Endothelial cell of hepatic sinusoid (primary cell): ENCODE measurements around the gene WIPF1.

Experiments
- in situ Hi-C: cut with HindIII; loops from 2 replicates; pipeline ENCODE4 v1.10.0; 2017; ENCODE audit warnings: low sequenced_read_pairs

Gene WIPF1

DNA sequence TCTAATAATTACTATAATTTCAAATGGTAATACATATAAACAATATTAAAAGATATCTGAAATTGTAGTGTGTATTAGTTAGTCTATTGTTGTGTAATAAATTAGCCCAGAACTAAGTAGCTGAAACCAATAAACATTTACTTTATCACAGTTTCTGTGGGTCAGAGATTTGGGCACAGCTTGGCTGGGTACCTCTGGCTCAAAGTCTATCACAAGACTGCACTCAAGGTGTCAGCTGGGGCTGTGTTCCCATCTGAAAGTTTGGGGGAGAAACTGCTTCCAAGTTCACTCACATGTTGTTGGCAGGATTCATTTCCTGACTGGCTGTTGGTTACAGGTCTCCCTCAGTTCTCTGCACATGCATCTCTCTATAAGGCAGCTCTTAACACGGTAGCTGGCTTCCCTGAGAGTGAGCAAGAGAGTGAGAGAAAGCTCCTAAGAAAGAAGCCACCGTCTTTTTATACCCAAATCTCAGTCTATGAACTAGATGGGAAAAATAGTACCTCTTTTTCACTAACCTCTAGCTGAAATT, 25.6 kb upstream of the WIPF1 start:
- in situ Hi-C loops: no loop called here

GRCh38 chr2:174621323-174621722, 23.7 kb upstream of the WIPF1 start:
- in situ Hi-C loops: no loop called here

DNA sequence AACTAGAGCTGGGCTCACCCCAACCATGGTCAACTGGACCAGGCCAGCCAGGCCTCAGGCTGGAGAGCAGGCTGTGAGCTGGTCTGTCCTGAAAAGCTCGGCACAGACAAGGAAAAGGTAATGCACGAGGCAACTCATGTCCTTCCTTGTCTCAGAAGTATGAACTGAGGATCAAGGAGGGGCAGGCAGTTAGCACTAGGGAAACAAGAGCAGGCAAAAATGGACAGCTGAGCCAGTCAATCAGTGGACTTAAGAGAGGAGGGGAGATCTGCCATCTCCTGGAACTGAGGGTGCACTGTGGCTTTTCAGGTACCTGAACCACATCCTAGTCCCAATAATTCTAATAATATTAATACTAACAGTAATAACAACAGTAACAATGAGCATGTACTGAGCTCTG, 20.6 kb upstream of the WIPF1 start:
- in situ Hi-C loops: loop anchor here (5.0 kb wide), 1 partner anchor 44 kb away; no protein-coding TSS in a partner anchor

GRCh38 chr2:174617718-174618117, 20.1 kb upstream of the WIPF1 start:
- in situ Hi-C loops: loop anchor here (5.0 kb wide), 1 partner anchor 45 kb away; no protein-coding TSS in a partner anchor

DNA sequence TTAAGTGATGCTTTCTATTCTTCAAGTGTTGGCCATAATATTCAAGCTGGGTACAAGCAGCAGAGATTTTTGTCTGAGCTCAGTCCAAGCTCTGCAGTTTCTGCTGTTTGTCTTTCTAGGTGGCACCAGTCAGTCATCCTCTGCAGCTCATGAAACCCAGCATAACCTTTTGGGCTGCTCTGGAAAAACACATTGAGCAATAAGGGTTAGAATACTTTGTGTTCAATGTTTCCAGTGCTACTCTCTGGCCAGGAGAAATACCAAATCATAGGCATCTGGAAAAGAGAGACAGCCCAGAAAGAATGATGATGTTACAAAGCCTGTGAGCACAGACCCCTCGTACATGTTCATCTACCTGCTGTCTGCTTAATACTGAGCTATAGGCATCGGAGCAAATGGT, 19.5 kb upstream of the WIPF1 start:
- in situ Hi-C loops: loop anchor here (5.0 kb wide), 1 partner anchor 45 kb away; no protein-coding TSS in a partner anchor

DNA sequence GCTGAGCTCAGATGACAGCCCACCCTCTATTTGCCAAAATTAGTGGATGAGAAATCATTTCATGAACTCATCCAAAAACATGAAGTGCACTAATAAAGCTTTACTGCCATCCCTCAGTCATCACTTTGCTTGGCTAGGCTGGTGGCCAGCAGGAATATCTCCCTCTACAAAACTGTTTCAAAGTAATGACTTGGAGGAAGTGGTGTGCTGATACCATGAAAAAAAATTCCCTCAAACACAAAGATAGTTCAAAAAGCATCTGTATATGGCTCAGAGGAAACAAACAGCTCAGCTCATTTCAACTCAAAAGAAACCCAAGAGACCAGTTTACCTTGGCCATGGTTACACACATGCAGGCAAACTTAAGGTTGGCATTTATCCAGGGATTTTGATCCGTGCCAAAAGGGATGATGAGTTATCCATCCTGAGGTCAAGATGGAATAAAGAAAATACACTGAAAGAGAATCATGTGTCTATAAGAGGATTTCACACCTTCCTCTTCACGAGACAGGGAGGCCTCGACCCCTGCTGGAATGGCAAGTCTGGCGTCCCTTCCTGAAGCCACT, 18.4 kb upstream of the WIPF1 start:
- in situ Hi-C loops: loop anchor here (5.0 kb wide), 1 partner anchor 46 kb away; no protein-coding TSS in a partner anchor

DNA sequence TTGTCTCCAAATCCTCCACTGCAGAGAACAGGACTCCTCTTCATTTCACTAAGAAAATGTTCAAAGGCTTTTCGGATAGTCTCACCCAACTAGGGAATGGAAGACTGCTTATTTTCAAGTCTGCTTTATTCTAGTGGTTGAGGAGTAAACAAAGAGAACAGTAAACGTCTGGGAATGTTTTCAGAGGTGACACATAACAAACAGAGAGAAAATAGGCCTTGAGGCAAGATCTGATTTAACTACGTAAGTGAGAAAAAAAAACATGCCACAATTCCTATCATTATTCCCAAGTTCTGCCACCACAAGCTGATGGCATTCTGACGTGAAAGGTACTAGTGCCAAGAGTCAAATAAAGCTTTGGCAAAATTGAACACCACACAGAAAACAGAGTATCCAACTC, 16.7 kb upstream of the WIPF1 start:
- in situ Hi-C loops: no loop called here

- in situ Hi-C loops: no loop called here
Measured at GRCh38 chr2:174613531-174613930, 15.9 kb upstream of the WIPF1 start.

DNA sequence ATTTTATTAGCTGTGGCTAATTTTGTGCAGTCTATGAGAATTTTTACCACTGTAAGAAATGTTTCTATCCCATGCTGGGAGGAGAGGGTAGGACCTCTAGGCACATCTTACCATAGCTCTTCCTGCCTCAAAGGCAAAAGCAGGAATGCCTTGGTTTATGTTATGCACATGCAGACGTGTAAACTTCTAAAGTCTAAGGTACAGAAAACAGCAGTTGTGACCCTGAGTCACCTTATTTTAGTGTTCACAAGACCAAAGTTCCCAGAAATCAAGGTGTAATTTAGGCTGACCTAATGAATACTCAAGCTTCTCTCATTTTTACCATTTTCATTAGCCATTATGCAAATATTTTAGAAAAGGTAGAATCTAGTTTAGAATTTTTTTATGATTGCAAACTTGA, 15.4 kb upstream of the WIPF1 start:
- in situ Hi-C loops: no loop called here

DNA sequence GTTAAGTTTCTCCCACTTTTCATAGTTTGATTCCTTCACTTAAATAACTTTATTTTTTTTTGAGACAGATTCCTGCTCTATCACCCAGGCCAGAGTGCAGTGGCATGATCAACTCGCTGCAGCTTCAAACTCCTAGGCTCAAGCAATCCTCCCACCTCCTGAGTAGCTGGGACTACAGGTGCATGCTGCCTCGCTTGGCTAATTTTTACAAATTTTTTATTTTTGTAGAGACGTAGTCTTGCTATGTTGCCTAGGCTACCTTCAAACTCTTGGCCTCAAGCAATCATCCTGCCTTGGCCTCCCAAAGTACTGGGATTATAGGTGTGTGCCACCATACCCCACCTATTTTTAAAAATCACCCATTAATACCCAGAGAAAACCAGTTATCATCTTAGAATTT, 14.2 kb upstream of the WIPF1 start:
- in situ Hi-C loops: no loop called here

DNA sequence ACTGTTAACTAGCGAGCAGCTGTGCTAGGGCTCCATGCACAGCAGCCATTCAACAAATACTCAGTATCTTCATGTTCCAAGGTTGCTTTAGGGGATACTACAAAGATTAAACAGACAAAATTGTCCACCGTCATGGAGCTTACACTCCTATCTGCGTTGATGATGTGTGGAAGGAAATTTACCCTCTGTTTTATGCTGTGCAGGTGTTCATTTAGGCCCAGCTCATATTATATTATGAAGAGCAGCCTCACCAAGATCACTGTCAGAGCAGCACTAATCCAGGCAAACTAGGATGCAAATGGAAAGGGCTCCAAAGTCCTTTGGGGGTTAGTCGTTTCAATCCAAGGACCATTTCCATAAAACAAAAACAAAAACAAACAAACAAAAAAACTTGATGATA, 13.4 kb upstream of the WIPF1 start:
- in situ Hi-C loops: no loop called here

- in situ Hi-C loops: no loop called here
Measured at GRCh38 chr2:174610243-174610995, 12.8 kb upstream of the WIPF1 start.

DNA sequence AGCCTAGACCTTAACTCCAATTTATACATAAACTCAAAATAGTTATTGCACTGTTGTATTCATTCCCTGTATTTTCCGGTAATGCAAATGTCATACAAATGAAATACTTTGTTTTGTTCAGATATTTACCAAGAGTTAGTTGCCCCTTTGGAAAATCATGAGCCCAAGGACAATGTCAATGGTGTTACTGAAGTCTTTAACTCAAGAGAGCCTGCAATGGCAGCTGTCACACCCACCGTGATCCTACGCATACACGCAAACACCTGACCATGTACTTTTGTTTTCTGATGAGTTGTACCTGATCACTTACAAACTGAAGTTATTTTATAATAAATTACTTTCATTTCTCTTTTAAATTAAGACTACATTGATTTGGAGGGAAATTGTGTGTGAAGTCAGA, 11.7 kb upstream of the WIPF1 start:
- in situ Hi-C loops: no loop called here

GRCh38 chr2:174608866-174609214, 11.2 kb upstream of the WIPF1 start:
- in situ Hi-C loops: no loop called here

DNA sequence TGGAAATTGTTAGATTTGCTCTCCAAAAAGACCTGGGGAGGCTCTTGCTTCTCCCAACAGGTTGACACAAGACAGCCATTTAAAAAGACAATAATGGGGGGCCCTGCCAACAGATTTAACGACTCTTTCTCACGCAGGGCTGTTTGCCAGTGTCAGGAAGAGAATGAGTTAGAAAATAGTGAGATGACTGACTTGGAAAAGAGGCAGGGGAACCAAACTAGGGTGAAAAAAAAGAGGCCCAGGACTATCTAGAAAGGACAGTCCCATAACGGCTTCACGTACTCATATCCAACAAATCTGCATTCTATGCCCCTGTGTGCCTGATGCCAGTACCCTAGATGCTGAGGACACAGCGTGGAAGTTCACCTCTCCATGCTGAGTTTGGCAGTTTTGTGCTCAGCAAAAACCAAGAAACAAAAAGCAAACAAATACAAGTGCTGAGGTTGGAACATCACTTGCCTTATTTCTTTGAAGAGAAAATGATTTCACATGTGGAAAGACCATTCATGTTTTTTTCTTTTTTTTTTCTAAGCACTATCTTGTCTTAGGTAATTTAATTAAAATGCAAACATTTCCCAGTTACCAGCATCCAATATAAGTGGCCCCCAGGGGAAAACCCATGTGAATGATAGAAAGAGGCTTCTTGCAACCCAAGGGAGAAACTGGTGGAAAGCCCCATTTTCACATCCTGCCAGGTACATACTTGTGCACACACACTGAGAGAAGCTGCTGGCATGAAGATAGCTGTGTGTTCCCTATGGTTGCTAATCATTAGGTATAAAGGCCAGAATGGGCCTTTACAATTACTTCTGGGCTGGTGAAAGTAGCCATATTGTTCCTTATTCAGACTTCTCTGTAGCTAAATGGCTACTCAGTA, 10.6 kb upstream of the WIPF1 start:
- in situ Hi-C loops: no loop called here

- in situ Hi-C loops: no loop called here
Measured at GRCh38 chr2:174607584-174607983, 10.0 kb upstream of the WIPF1 start.

DNA sequence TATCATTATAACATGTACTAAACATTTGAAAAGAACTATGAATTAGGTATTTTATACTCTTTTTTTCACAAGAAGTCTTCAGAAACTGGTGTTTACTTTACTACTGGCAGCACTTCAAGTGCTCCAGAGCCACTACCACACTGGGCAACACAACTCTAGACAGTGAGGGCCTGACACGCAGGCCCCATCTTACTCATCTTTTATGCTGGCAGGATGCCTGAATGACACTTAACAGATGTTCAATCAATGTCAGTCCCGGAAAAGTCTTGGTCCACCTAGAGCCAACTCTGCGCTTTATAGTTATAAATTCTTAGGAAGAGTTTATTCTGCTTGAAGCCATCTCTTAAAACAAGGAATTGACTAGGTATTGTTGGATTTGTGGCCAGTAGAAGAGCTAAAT, 8.7 kb upstream of the WIPF1 start:
- in situ Hi-C loops: no loop called here

DNA sequence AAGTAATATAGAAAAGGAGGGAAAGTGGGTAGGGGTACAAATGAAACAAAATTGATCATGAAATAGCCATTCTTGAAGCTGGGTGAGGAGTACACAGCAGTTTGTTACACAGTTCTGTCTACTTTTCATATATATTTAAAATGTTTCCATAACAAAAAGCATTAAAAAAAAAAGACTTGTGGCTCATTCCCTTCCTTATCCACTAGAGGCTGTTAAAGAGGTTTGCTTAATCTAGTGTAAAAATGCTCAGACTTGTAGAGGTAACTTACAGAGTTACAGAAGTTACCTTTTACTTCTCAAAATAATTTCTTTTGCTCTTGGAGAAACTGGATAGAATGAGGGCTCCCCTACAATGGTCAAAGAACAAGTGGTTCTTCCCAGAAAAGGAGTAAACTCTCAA, 8.1 kb upstream of the WIPF1 start:
- in situ Hi-C loops: no loop called here

- in situ Hi-C loops: no loop called here
Measured at GRCh38 chr2:174603280-174603679, 5.7 kb upstream of the WIPF1 start.

DNA sequence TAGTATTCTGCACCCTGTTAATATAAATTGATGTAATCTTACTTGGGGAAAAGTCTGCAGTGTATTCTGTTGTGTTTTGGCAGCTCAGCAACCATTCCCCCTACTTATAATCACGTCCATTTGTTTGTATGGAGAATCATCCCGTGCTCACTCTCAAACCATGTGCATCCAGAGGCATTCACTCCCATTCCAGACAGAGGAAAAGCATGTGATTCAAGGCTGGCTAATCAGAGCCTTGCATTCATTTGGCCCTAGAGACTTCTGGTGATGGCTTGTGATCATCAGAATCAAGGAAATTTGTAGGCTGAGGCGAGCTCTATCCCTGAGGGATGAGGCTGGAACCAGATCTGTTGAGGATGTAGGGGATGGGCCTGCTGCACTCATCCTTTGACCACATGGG, 5.1 kb upstream of the WIPF1 start:
- in situ Hi-C loops: no loop called here

DNA sequence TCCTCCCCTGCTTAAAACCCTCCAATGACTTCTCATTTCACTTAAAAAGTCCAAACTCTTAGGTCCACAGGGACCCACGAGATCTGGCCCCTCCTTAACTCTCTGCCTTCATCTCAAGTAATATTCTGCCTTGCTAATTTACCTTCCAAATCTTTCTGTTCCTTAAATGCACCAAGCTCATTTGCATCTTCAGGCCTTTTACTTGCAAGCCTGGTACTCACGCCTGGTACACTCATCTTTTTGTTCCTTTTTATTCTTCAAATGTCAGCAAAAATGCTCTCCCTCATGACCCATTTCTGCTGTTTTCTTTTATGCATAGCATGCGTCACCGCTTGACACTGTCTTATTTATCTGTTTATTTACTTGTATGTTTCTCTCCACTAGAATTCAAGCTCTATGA, 2.7 kb upstream of the WIPF1 start:
- in situ Hi-C loops: no loop called here
